Upper lobe of left lung (tissue), 6 donors: Measurements from ENCODE around the gene SRP68. TPM values are rescaled to one million over a fixed set of nuclear protein-coding genes. Genes with fewer than 3 reads are reported as not detected.

ENCODE experiments used
- ATAC-seq, 2 donors: fragments of 200-7000 bp; cut with Tn5 transposase; one replicate each; pipeline ENCODE4 v1.9.1; 2022; ENCODE audit warnings: mild to moderate bottlenecking in 2 of 2, moderate library complexity in 2 of 2; ENCODE audit not compliant: low FRiP score in 2 of 2
- DNase-seq, 2 donors: peaks; one replicate each; pipeline ENCODE4 v3.0.0-alpha.2; 2019 to 2020
- H3K27ac ChIP-seq, 4 donors: fragments of 200-600 bp; sonication (generic); one replicate each; pipeline ENCODE4 v1.5.1; 2016 to 2019
- H3K27me3 ChIP-seq, 4 donors: fragments of 200-600 bp; sonication (generic); one replicate each; pipeline ENCODE4 v1.5.1; 2017 to 2019
- H3K36me3 ChIP-seq, 4 donors: fragments of 200-600 bp; sonication (generic); one replicate each; pipeline ENCODE4 v1.5.1; 2016 to 2019
- H3K4me1 ChIP-seq, 4 donors: fragments of 200-600 bp; sonication (generic); one replicate each; pipeline ENCODE4 v1.5.1; 2018 to 2019
- H3K4me3 ChIP-seq, 4 donors: fragments of 200-600 bp; sonication (generic); one replicate each; pipeline ENCODE4 v1.5.1; 2017 to 2019; ENCODE audit warnings: mild to moderate bottlenecking in 2 of 4, moderate library complexity in 1 of 4
- H3K9me3 ChIP-seq, 4 donors: fragments of 200-600 bp; sonication (generic); one replicate each; pipeline ENCODE4 v1.5.1; 2018 to 2019
- CTCF ChIP-seq, 6 experiments: fragments of 450-650 bp in 4 of 6; fragments of 200-600 bp in 2 of 6; sonication (generic) in 2 of 6; IDR thresholded peaks; one replicate each; pipeline ENCODE4 v1.5.1; 2016 to 2019; ENCODE audit warnings: antibody characterized with exemption in 6 of 6
- EP300 ChIP-seq, 4 donors: sonication (generic); formaldehyde crosslinking; IDR thresholded peaks; one replicate each; pipeline ENCODE4 v1.5.1; 2017; ENCODE audit warnings: antibody characterized with exemption in 4 of 4, control low read depth in 2 of 4
- POLR2A ChIP-seq, 4 donors: fragments of 450-650 bp; IDR thresholded peaks; one replicate each; pipeline ENCODE4 v1.5.1; 2016 to 2017; ENCODE audit warnings: antibody characterized with exemption in 4 of 4, mild to moderate bottlenecking in 2 of 4
- POLR2AphosphoS5 ChIP-seq, 2 donors: sonication (generic); formaldehyde crosslinking; IDR thresholded peaks; one replicate each; pipeline ENCODE4 v1.5.1; 2017; ENCODE audit warnings: antibody characterized with exemption in 2 of 2
- WGBS, 2 donors: methylation state at CpG; one replicate each; pipeline ENCODE4 v1.1.5; 2017 to 2018; 5-methylcytosine and 5-hydroxymethylcytosine counted together
- total RNA-seq, 6 donors: library from RNA; depleted of rRNA in 4 of 6; stranded (reverse); fragments of >200 nt in 4 of 6; gene quantifications; one replicate each; pipeline versions ENCODE4 v1.1.0 to v1.2.1, GENCODE V29; 2016 to 2021
- donor health status: DM: no; HTN: no; CAD: no; lungs with moderate emphysema.
- donor health status: DM: no; HTN: yes; CAD: no; lungs with severe emphysema.

The SRP68 gene
- total RNA-seq, result 10 to 100 TPM; 41.8 to 68.2 (median 56.1) TPM

- Histone ChIP-seq H3K36me3 (peaks cover 8 to 27% (median 17%) of the 10 kb centered on the region in 4 donors), H3K27me3 (peaks cover 0 to 40% (median 35%) of the 10 kb centered on the region in 4 donors), H3K9me3 (no peaks in the 10 kb centered on the region), H3K4me3 (peak within 1 kb of the TSS; percentile 55 to 92 (median 72)), H3K4me1 (peaks cover 49 to 65% (median 52%) of the 10 kb centered on the region in 4 donors), H3K27ac (peak within 1 kb of the TSS; percentile 71 to 89 (median 76))
- WGBS, 2 donors, result 1% methylated on average over 35 to 40 of the region's 57 CpGs
- DNase-seq, result peak; percentile 96
- ATAC-seq, result peak; percentile 97 to 99
- TF ChIP-seq POLR2AphosphoS5 (IDR thresholded peaks at IDR 0.05) (peak; percentile 77 to 87), CTCF (IDR thresholded peaks at IDR 0.05) (peak in 1 of 6 experiments; percentile 28), POLR2A (IDR thresholded peaks at IDR 0.05) (peak in 3 of 4 donors; percentile 47 to 82 (median 78)), EP300 (IDR thresholded peaks at IDR 0.05) (no peak)
These were observed at the start of gene SRP68 for GRCh38 chr17:76072148-76072858. Gene SRP68, minus strand, starts transcription at chr17:76072517. Its CDS starts 26 bp downstream, at chr17:76072491.

GRCh38 chr17:76121932-76122430 is 49.7 kb upstream of the SRP68 start:
- Histone ChIP-seq H3K27ac (peak overlapping the region in 2 of 4 donors; percentile 48 to 77), H3K27me3 (no peaks in the 10 kb centered on the region), H3K4me1 (peaks cover 6 to 11% (median 8%) of the 10 kb centered on the region in 4 donors), H3K36me3 (no peaks in the 10 kb centered on the region), H3K4me3 (peak overlapping the region in 3 of 4 donors; percentile 27 to 41 (median 34)), H3K9me3 (no peaks in the 10 kb centered on the region)
- peak in 1 of 2 donors; percentile 59 for ATAC-seq
- WGBS, 2 donors, result 51 to 62% methylated on average over 21 to 24 of the region's 42 CpGs
- DNase-seq, result peak in 1 of 2 donors; percentile 85
- TF ChIP-seq POLR2AphosphoS5 (IDR thresholded peaks at IDR 0.05) (no peak), EP300 (IDR thresholded peaks at IDR 0.05) (no peak), POLR2A (IDR thresholded peaks at IDR 0.05) (no peak), CTCF (IDR thresholded peaks at IDR 0.05) (no peak)

DNA sequence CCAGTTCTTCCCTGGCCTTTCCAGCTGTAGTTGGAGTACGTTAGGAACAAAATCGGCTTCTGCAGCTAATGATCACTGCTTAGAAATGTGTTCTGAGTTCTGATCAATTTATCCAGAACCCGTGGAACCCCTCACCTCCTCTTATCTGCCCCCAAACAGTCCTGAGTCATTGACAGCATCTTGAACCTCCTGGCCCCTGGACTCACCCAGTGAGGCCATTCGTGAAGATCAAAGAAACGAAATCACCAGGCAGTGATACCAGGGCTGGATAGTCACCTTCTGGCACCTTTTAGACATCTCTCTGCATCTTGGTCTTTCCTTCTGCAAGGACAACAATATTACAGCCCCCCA is 48.3 kb upstream of the SRP68 start:
- Histone ChIP-seq H3K36me3 (no peaks in the 10 kb centered on the region), H3K27ac (no peak overlapping the region), H3K27me3 (no peaks in the 10 kb centered on the region), H3K9me3 (no peaks in the 10 kb centered on the region), H3K4me1 (peaks cover 6 to 11% (median 8%) of the 10 kb centered on the region in 4 donors), H3K4me3 (no peak overlapping the region)
- ATAC-seq (no peak), DNase-seq (no peak)
- 90 to 93% methylated on average over 5 of the region's 5 CpGs for WGBS, 2 donors
- TF ChIP-seq CTCF (IDR thresholded peaks at IDR 0.05) (no peak), EP300 (IDR thresholded peaks at IDR 0.05) (no peak), POLR2A (IDR thresholded peaks at IDR 0.05) (no peak)

DNA sequence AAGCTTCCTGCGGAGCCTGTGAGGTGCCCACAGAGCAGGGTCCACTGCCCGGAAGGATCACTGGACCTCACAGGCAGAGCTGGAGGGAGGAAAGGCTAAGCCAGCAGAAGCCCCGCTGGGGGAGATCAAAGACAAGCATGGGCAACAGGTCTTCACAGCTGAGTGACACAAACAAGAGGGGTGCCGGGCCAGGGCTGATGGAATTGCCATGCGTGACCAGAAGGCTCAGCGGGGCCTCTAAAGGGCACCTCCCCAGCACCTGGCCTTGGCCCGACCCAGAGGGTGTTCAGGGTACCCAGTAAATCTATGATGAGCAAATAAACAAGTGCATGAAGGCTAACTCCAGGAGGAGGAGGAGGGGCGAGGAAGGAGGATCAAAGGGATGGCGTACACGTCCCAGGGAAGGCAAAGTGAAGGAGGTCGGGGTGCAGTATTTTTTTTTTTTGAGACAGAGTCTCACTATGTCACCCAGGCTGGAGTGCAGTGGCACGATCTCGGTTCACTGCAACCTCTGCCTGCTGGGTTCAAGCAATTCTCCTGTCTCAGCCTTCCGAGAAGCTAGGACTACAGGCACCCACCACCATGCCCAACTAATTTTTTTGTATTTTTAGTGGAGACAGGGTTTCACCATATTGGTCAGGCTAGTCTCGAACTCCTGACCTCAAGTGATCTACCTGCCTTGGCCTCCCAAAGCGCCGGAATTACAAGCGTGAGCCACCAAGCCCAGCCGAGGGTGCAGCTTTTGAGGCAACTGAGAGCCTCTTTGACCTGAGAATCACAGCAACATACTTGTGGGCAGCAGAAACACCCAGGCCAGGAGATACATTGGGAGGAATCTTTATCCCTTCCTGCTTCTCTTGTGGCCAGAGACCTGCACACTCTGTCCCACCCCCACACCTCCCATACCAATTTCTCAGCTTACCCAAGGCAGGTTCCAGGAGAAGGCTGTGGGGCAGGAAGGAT is 47.4 kb upstream of the SRP68 start:
- no peak overlapping the region for H3K4me3 ChIP-seq
- TF ChIP-seq POLR2AphosphoS5 (IDR thresholded peaks at IDR 0.05) (no peak), POLR2A (IDR thresholded peaks at IDR 0.05) (no peak), CTCF (IDR thresholded peaks at IDR 0.05) (no peak), EP300 (IDR thresholded peaks at IDR 0.05) (no peak)
- H3K9me3 ChIP-seq, result no peaks in the 10 kb centered on the region
- no peak for ATAC-seq
- no peak overlapping the region for H3K27ac ChIP-seq
- WGBS, 2 donors, result 85 to 87% methylated on average over 17 to 19 of the region's 19 CpGs
- peaks cover 6 to 11% (median 8%) of the 10 kb centered on the region in 4 donors for H3K4me1 ChIP-seq
- DNase-seq, result no peak
- no peaks in the 10 kb centered on the region for H3K27me3 ChIP-seq
- no peaks in the 10 kb centered on the region for H3K36me3 ChIP-seq
